GM13977 (cell line): Measurements from ENCODE around the gene RASGRP3.

Experiments used
- DNase-seq: peaks from one replicate; pipeline ENCODE4 v3.0.0; 2012; ENCODE audit warnings: low spot score
- in situ Hi-C: fragments of 300-500 bp; cut with MboI; formaldehyde crosslinking; loops from one replicate; pipeline ENCODE4 v1.12.0; 2022; ENCODE audit warnings: low sequenced_read_pairs, low pct_unique_long_range_greater_than_20kb, mixed read lengths, inconsistent platforms; ENCODE audit not compliant: unreplicated experiment
- TF ChIP-seq, protein P1 (sequence below): IDR thresholded peaks from 2 replicates; pipeline ENCODE4 v1.5.1; 2012; ENCODE audit warnings: mild to moderate bottlenecking, control low read depth; ENCODE audit not compliant: insufficient read depth; ENCODE audit errors: extremely low read depth, missing control alignments

RASGRP3 gene

DNA sequence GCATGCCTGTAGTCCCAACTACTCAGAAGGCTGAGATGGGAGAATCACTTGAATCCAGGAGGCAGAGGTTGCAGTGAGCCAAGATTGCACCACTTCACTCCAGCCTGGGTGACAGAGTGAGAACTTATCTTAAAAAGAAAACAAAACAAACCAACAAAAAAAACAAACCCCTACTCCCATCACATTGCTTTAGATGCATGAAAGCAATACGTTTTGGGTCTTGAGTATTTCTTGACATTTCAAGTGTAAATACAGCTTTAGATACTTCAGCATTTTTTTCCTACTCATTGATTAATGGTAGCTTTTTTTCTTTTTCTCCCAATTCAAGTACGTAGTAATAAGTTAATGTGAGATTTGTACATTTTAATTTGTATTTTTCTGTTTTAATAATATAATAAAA lies 20.3 kb downstream of the RASGRP3 start:
- TF ChIP-seq, protein P1, sequence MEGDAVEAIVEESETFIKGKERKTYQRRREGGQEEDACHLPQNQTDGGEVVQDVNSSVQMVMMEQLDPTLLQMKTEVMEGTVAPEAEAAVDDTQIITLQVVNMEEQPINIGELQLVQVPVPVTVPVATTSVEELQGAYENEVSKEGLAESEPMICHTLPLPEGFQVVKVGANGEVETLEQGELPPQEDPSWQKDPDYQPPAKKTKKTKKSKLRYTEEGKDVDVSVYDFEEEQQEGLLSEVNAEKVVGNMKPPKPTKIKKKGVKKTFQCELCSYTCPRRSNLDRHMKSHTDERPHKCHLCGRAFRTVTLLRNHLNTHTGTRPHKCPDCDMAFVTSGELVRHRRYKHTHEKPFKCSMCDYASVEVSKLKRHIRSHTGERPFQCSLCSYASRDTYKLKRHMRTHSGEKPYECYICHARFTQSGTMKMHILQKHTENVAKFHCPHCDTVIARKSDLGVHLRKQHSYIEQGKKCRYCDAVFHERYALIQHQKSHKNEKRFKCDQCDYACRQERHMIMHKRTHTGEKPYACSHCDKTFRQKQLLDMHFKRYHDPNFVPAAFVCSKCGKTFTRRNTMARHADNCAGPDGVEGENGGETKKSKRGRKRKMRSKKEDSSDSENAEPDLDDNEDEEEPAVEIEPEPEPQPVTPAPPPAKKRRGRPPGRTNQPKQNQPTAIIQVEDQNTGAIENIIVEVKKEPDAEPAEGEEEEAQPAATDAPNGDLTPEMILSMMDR: no peak
- in situ Hi-C loops: no loop called here
- DNase-seq: no peak

DNA sequence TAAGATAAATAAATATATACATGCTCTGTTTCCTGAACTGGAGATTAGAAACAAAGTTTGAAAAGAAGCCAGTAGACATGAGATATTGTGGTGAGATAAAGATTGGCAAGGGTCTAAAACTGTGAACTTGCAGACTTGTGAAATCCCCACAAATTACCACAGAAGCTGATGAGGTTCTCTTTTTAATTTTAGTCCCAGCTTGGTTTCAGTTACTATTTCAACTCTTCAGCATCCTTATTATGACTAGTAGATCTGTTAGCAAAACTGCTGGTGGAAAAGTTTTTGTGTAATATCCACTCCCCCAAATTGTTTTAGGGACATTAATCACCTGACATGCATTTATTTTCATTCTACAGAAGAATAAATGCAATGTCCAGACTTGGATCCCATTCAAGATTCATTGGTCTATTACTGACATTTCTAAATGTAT lies 20.8 kb downstream of the RASGRP3 start:
- peak; percentile 47 for DNase-seq

DNA sequence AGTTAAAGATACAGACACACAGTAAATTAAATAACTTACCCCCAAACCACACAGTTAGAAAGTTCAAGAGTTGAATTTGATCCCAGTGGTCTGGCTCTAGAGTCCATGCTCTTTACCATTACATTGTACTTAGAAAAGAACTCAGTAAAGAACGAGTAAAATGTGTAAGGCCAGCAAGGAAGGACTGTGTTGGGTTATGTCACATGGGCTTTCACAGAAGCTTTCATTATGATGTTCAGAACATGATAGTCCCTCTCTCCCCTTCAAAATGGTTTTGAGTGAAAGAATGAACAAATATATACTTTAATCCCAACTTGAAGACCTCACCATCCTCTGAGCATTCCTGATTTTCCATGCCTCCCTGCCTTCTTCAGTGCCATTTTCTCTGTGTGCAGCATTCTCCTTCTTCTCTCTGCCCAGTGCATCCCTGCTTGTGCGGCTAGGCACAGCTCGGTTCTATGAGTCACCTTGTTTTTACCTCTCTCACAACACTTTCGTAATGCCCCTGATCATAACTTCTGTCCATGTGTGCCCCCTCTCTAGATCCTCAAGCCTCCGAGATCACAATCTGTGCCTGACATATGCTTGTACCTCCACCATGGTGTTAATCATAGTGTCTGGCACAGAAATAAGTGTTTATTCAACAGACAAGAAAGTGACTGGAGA lies 22.0 kb downstream of the RASGRP3 start:
- in situ Hi-C loops: no loop called here
- TF ChIP-seq, protein P1: no peak
- DNase-seq: no peak

More for the DNA sequence above, 20.8 kb downstream of the RASGRP3 start:
- in situ Hi-C loops: no loop called here
- TF ChIP-seq, protein P1: no peak

DNA sequence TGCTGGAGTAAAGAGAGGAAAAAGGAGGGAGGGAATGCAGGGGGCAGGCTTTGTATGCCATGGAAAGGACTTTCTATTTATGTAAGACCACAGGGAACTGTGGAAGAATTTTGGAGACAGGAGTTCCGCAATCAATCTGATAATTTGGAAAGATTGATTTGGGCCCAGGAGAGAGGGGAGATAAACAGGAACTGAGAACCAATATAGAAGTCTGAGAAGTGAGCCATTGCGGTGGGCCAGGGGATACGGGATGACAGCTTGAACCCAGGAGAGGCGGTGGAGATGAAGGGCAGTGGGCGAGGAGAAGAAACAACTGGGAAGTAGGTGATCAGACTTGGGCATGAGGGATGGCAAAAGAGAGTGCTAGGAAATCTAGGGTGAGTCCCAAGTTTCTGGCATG lies 23.7 kb downstream of the RASGRP3 start:
- TF ChIP-seq, protein P1: no peak
- no peak for DNase-seq
- in situ Hi-C loops: no loop called here

DNA sequence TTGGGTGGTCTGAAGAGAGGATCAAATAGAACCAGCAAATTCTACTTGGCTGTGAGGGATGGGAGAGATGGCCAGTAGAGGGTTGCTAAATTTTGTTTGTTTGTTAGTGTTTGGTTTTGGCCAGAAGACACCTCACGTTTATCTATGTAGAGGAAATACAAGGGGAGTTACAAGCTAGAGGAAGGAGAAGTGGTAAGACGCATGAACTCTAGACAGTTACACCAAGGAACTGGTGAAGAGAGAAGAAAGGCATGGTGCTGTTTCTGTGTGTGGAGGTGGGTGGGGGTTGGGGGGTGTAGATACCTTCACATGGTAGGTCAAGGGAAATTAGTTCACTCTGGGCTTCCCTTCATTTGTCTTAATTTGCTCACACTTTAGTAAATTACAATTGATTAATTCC lies 25.6 kb downstream of the RASGRP3 start:
- in situ Hi-C loops: no loop called here
- no peak for DNase-seq

DNA sequence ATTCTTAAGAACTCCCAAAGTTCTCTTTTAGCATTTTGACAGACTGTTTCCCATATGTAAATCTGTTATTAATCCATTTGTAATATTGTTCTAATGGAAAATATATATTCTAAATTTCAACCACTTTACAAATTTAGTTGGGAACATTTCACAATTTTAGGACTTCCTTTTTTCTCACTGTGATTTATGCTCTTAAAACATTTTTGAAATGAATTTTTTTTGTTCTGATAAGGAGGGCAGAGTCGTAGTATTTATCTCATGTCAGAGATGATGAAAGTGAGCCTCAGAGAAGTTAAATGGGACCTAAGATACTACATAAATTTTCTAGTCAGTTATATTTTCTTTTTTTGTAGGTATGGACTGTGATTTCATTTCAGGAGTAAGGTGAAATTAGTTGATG lies 26.6 kb downstream of the RASGRP3 start:
- in situ Hi-C loops: no loop called here
- no peak for DNase-seq
- TF ChIP-seq, protein P1: no peak

More for the DNA sequence above, 25.6 kb downstream of the RASGRP3 start:
- TF ChIP-seq, protein P1: no peak
